HCT116 (cell line): Measurements from ENCODE around the gene GFPT2. TPM values are rescaled to one million over a fixed set of nuclear protein-coding genes. Genes with fewer than 3 reads are reported as not detected.
A peak's percentile ranks its signal among the peaks of the same experiment; 100 is the strongest.

Experiments used
- ATAC-seq: fragments of 200-7000 bp; cut with Tn5 transposase; 2 replicates; pipeline ENCODE4 v1.9.1; 2020; ENCODE audit warnings: mild to moderate bottlenecking, moderate library complexity
- BruUV-seq: library from RNA; stranded (reverse); fragments of 400-500 nt; replicated peaks from 2 replicates; lab custom pipeline; 2021; lab: Mats Ljungman, UMichigan
- CTCF ChIA-PET: fragments of 300-600 bp; sonication (Branson Sonifier 250); formaldehyde crosslinking; loops from one replicate; lab custom pipeline; 2021; ENCODE audit warnings: antibody characterized with exemption; lab: Charles Lee
- POLR2A ChIA-PET: fragments of 300-600, 350-600 bp; sonication (Branson Sonifier 250); formaldehyde crosslinking; loops from one replicate; lab custom pipeline; 2021; ENCODE audit warnings: antibody characterized with exemption; lab: Charles Lee
- RAD21 ChIA-PET, 2 experiments: fragments of 300-600 bp; sonication (Branson Sonifier 250); formaldehyde crosslinking; loops; one replicate each; lab custom pipeline; 2023; ENCODE audit warnings: low total read pairs in 2 of 2; ENCODE audit not compliant: uncharacterized antibody in 2 of 2, unreplicated experiment in 2 of 2, low non-redundant PET in 1 of 2; lab: Charles Lee
- DNase-seq: peaks from one replicate; pipeline ENCODE4 v3.0.0-alpha.2; 2010; ENCODE audit warnings: low read depth, low spot score
- H2AFZ ChIP-seq: fragments of 200-600 bp; shearing (Covaris generic), sonication (generic); 2 replicates; pipeline ENCODE4 v1.6.1; 2017; ENCODE audit warnings: low read depth, mixed run types, mixed read lengths, antibody characterized with exemption, low read length; ENCODE audit not compliant: poor library complexity, severe bottlenecking
- H3K27ac ChIP-seq: 2 replicates; pipeline ENCODE4 v1.5.1; 2012; ENCODE audit warnings: low read depth, low read length
- H3K27me3 ChIP-seq: fragments of 200-600 bp; sonication (generic); 2 replicates; pipeline ENCODE4 v1.6.1; 2016; ENCODE audit warnings: mixed run types, low read length, mixed read lengths; ENCODE audit not compliant: insufficient read depth
- H3K36me3 ChIP-seq, 2 experiments: fragments of 200-500 bp in 1 of 2; fragments of 200-600 bp in 1 of 2; sonication (Bioruptor generic) in 1 of 2; sonication (generic) in 1 of 2; 2 replicates each; pipeline versions ENCODE4 v1.5.1 to v1.6.1; 2014 to 2016; ENCODE audit warnings: low read length in 2 of 2, inconsistent platforms in 1 of 2, mixed read lengths in 1 of 2, mixed run types in 1 of 2; ENCODE audit not compliant: insufficient read depth in 2 of 2, control insufficient read depth in 1 of 2
- H3K4me1 ChIP-seq, 2 experiments: fragments of 200-600 bp in 1 of 2; sonication (generic) in 1 of 2; 2 replicates each; pipeline versions ENCODE4 v1.5.1 to v1.6.1; 2012 to 2017; ENCODE audit warnings: low read length in 2 of 2, inconsistent platforms in 1 of 2, mild to moderate bottlenecking in 1 of 2, mixed read lengths in 1 of 2, mixed run types in 1 of 2, moderate library complexity in 1 of 2; ENCODE audit not compliant: insufficient read depth in 2 of 2, control insufficient read depth in 1 of 2
- H3K4me2 ChIP-seq: fragments of 200-600 bp; sonication (generic); 2 replicates; pipeline ENCODE4 v1.6.1; 2017; ENCODE audit warnings: mixed run types, low read length, mixed read lengths
- H3K4me3 ChIP-seq, 2 experiments: fragments of 200-600 bp in 1 of 2; sonication (generic) in 1 of 2; replicated peaks in 1 of 2; 2 replicates each; pipeline ENCODE4 v1.5.1; 2011 to 2016; ENCODE audit warnings: low read length in 2 of 2, control low read depth in 1 of 2, low read depth in 1 of 2, mild to moderate bottlenecking in 1 of 2, mixed read lengths in 1 of 2, mixed run types in 1 of 2
- H3K79me2 ChIP-seq: fragments of 200-600 bp; sonication (generic); 2 replicates; pipeline ENCODE4 v1.6.1; 2017; ENCODE audit warnings: mild to moderate bottlenecking, mixed run types, low read length, moderate library complexity, mixed read lengths; ENCODE audit not compliant: insufficient read depth
- H3K9ac ChIP-seq: fragments of 200-600 bp; sonication (generic); 2 replicates; pipeline ENCODE4 v1.6.1; 2016; ENCODE audit warnings: low read length, mixed read lengths
- H3K9me2 ChIP-seq: fragments of 200-600 bp; sonication (generic), shearing (Covaris generic); 2 replicates; pipeline ENCODE4 v1.6.1; 2017; ENCODE audit warnings: mixed run types, mild to moderate bottlenecking, moderate library complexity; ENCODE audit not compliant: insufficient read depth
- H3K9me3 ChIP-seq, 2 experiments: fragments of 200-500 bp in 1 of 2; fragments of 200-600 bp in 1 of 2; sonication (Bioruptor generic) in 1 of 2; sonication (generic) in 1 of 2; 2 replicates each; pipeline ENCODE4 v1.6.1; 2014 to 2017; ENCODE audit warnings: low read length in 2 of 2, mixed read lengths in 2 of 2, inconsistent platforms in 1 of 2, low read depth in 1 of 2, mild to moderate bottlenecking in 1 of 2, mixed run types in 1 of 2, moderate library complexity in 1 of 2; ENCODE audit not compliant: control insufficient read depth in 1 of 2, insufficient read depth in 1 of 2
- H4K20me1 ChIP-seq: fragments of 200-600 bp; sonication (generic), shearing (Covaris generic); 2 replicates; pipeline ENCODE4 v1.6.1; 2017; ENCODE audit warnings: mixed run types, mild to moderate bottlenecking, moderate library complexity; ENCODE audit not compliant: insufficient read depth
- EZH2phosphoT487 ChIP-seq: fragments of 200-600 bp; IDR thresholded peaks from 2 replicates; pipeline ENCODE4 v1.6.1; 2018; ENCODE audit warnings: antibody characterized with exemption, borderline replicate concordance
- RAD21 ChIP-seq: IDR thresholded peaks from 2 replicates; pipeline ENCODE4 v1.6.1; 2012; ENCODE audit warnings: low read depth, mild to moderate bottlenecking
- YY1 ChIP-seq: IDR thresholded peaks from 2 replicates; pipeline ENCODE4 v1.6.1; 2011; ENCODE audit warnings: low read length, low read depth, moderate library complexity, mild to moderate bottlenecking; ENCODE audit not compliant: insufficient replicate concordance; ENCODE audit errors: extremely low read depth
- ZNF274 ChIP-seq: fragments of 200-500 bp; sonication (Bioruptor generic); IDR thresholded peaks from 2 replicates; pipeline ENCODE4 v1.6.1; 2014; ENCODE audit warnings: mild to moderate bottlenecking, low read depth, low read length, inconsistent platforms
- intact Hi-C: fragments of 100-400 bp; cut with micrococcal nuclease; formaldehyde crosslinking; loops from 2 replicates; pipeline ENCODE4 v1.10.0; 2022
- total RNA-seq: library from RNA; stranded (reverse); gene quantifications from one replicate; pipeline ENCODE4 v1.2.1, GENCODE V29; 2021; ENCODE audit not compliant: unreplicated experiment
- TF ChIP-seq, protein P1 (sequence below), 3 experiments: fragments of 200-600 bp in 1 of 3; sonication (generic) in 1 of 3; IDR thresholded peaks in 2 of 3; conservative IDR thresholded peaks in 1 of 3; 2 replicates each; pipeline ENCODE4 v1.5.1; 2012 to 2017; ENCODE audit warnings: low read depth in 2 of 3, low read length in 2 of 3, antibody characterized with exemption in 1 of 3, borderline replicate concordance in 1 of 3, control low read depth in 1 of 3, mild to moderate bottlenecking in 1 of 3, mixed read lengths in 1 of 3, mixed run types in 1 of 3, moderate library complexity in 1 of 3; ENCODE audit not compliant: insufficient read depth in 1 of 3

Gene GFPT2
- total RNA-seq, 1 experiment from 2014 or later: 16.1 TPM

DNA sequence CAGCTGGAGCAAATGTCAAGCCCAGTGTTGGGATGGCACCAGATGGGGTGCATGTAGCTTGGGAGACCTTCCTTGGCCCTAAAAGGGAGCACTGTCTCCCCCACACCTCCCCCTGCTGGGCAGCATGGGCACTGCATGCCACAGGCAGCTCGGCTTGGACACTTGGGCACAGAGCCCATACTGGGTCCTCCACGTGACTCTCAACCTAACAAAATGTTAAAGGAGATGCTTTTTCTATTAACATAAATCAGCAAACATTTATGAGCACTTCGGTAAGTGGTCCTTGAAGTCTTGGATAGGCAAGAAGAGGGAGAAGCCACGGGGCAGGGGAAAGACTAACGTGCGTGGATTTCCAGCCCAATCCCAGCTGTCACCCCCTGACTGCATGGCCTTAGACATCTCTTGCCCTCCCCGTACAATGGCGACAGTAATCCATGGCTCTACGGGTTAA is 37.3 kb downstream of the GFPT2 start:
- TF ChIP-seq EZH2phosphoT487 (no peak), ZNF274 (no peak), YY1 (no peak), RAD21 (peak; percentile 65)
- TF ChIP-seq, protein P1, sequence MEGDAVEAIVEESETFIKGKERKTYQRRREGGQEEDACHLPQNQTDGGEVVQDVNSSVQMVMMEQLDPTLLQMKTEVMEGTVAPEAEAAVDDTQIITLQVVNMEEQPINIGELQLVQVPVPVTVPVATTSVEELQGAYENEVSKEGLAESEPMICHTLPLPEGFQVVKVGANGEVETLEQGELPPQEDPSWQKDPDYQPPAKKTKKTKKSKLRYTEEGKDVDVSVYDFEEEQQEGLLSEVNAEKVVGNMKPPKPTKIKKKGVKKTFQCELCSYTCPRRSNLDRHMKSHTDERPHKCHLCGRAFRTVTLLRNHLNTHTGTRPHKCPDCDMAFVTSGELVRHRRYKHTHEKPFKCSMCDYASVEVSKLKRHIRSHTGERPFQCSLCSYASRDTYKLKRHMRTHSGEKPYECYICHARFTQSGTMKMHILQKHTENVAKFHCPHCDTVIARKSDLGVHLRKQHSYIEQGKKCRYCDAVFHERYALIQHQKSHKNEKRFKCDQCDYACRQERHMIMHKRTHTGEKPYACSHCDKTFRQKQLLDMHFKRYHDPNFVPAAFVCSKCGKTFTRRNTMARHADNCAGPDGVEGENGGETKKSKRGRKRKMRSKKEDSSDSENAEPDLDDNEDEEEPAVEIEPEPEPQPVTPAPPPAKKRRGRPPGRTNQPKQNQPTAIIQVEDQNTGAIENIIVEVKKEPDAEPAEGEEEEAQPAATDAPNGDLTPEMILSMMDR (IDR thresholded peaks at IDR 0.05 in 2 of 3, conservative IDR thresholded peaks at IDR 0.05 in 1 of 3; ENCODE audit: borderline replicate concordance in 1 of 3, insufficient read depth in 1 of 3, low read depth in 2 of 3, low read length in 2 of 3): peak; percentile 89 to 100 (median 98)
- no peaks in the 10 kb centered on the region for H3K4me1 ChIP-seq
- no peaks in the 10 kb centered on the region for H3K36me3 ChIP-seq
- intact Hi-C loops: loop anchor here (1.0 kb wide), 2 partner anchors 22 to 188 kb away; no protein-coding TSS in a partner anchor
- no peaks in the 10 kb centered on the region for H3K27me3 ChIP-seq
- H3K9me2 ChIP-seq: no peaks in the 10 kb centered on the region
- ChIA-PET POLR2A (no interaction called here), CTCF (interaction anchor here (0.6 to 3.6 kb wide), 24 partner anchors 8 to 245 kb away, joined by 3 to 31 read pairs (median 3); partner anchors contain the start of genes CNOT6 and MAPK9), RAD21 (interaction anchor here (1.1 to 1.6 kb wide), 2 partner anchors 13 to 22 kb away, joined by 4 to 7 read pairs; no protein-coding TSS in a partner anchor)
- H3K9ac ChIP-seq: no peak overlapping the region
- ATAC-seq (peak; percentile 87), DNase-seq (peak; percentile 19)
- no peaks in the 10 kb centered on the region for H4K20me1 ChIP-seq
- H3K4me2 ChIP-seq: no peak overlapping the region
- H3K9me3 ChIP-seq: no peaks in the 10 kb centered on the region
- no TSS peak for BruUV-seq
- no peaks in the 10 kb centered on the region for H3K79me2 ChIP-seq
- no peak overlapping the region for H3K4me3 ChIP-seq
- no peak overlapping the region for H3K27ac ChIP-seq
- H2AFZ ChIP-seq: no peak overlapping the region
